Sciatic nerve (tissue), 2 donors: ENCODE data around the gene SPATA2. TPM values are rescaled to one million over a fixed set of nuclear protein-coding genes. Genes with fewer than 3 reads are reported as not detected.
"Not testable (repeated sequence)": the region's sequence is repeated elsewhere in the genome, so short reads cannot be mapped to it uniquely, and the experiment has no call there.

Experiments used
- ATAC-seq: fragments of 200-7000 bp; cut with Tn5 transposase; one replicate; pipeline ENCODE4 v1.9.1; 2020; ENCODE audit warnings: mild to moderate bottlenecking, moderate library complexity
- DNase-seq: peaks from one replicate; pipeline ENCODE4 v3.0.0-alpha.2; 2020; ENCODE audit warnings: low spot score
- intact Hi-C: fragments of 100-400 bp; cut with DNase I; formaldehyde crosslinking; loops from one replicate; pipeline ENCODE4 v1.14.2; 2022
- total RNA-seq: library from RNA; stranded (reverse); fragmentation: NEBNext Ultra II Directional; extraction: Animal tissue kit (Norgen Biotek cat#: 25700); gene quantifications from one replicate; pipeline ENCODE4 v1.2.1, GENCODE V29; 2021
- donor health status: DM: no; HTN: no; CAD: no.
- donor health status: DM: no; HTN: no; CAD: no.

The SPATA2 gene
- 8.2 TPM for total RNA-seq

- ATAC-seq: peak; percentile 98
- DNase-seq: peak; percentile 98
- intact Hi-C loops: loop anchor here (10.0 kb wide), 1 partner anchor 301 kb away; no protein-coding TSS in a partner anchor
These were observed at the start of gene SPATA2 for GRCh38 chr20:49915380-49916145. Gene SPATA2 (minus strand): TSS chr20:49915529. CDS start chr20:49908490, 7,039 bp downstream.

- intact Hi-C loops: no loop called here
- DNase-seq (no peak), ATAC-seq (no peak)
These were observed 46.1 kb upstream of the SPATA2 start for GRCh38 chr20:49961413-49961812.

GRCh38 chr20:49957089-49957938 is 42.0 kb upstream of the SPATA2 start:
- not testable (repeated sequence) for ATAC-seq

GRCh38 chr20:49956689-49957088 is 41.4 kb upstream of the SPATA2 start:
- DNase-seq (no peak), ATAC-seq (no peak)

More at GRCh38 chr20:49957089-49957938, 42.0 kb upstream of the SPATA2 start:
- peak; percentile 64 for DNase-seq
- intact Hi-C loops: not testable (repeated sequence)

GRCh38 chr20:49955830-49956396 is 40.6 kb upstream of the SPATA2 start:
- DNase-seq: not testable (repeated sequence)

More at GRCh38 chr20:49956689-49957088, 41.4 kb upstream of the SPATA2 start:
- intact Hi-C loops: no loop called here

GRCh38 chr20:49955167-49955566 is 39.8 kb upstream of the SPATA2 start:
- no peak for DNase-seq
- ATAC-seq: no peak
- intact Hi-C loops: no loop called here

More at GRCh38 chr20:49955830-49956396, 40.6 kb upstream of the SPATA2 start:
- ATAC-seq, intact Hi-C loops: not testable (repeated sequence)

- no peak for ATAC-seq
- DNase-seq: no peak
- intact Hi-C loops: no loop called here
These were observed 35.8 kb upstream of the SPATA2 start for GRCh38 chr20:49951151-49951550.

- no peak for DNase-seq
- intact Hi-C loops: no loop called here
- ATAC-seq: no peak
These were observed 33.6 kb upstream of the SPATA2 start for GRCh38 chr20:49948809-49949507.

GRCh38 chr20:49948178-49948577 is 32.8 kb upstream of the SPATA2 start:
- DNase-seq (no peak), ATAC-seq (no peak)
- intact Hi-C loops: no loop called here

- intact Hi-C loops: no loop called here
- ATAC-seq (no peak), DNase-seq (no peak)
These were observed 30.6 kb upstream of the SPATA2 start for GRCh38 chr20:49945701-49946477.

GRCh38 chr20:49945306-49945700 is 30.0 kb upstream of the SPATA2 start:
- intact Hi-C loops: no loop called here
- ATAC-seq (no peak), DNase-seq (no peak)

- ATAC-seq: no peak
- intact Hi-C loops: no loop called here
- no peak for DNase-seq
These were observed 27.6 kb upstream of the SPATA2 start for GRCh38 chr20:49942942-49943341.

- DNase-seq (no peak), ATAC-seq (no peak)
- intact Hi-C loops: no loop called here
These were observed 27.0 kb upstream of the SPATA2 start for GRCh38 chr20:49942303-49942702.

- intact Hi-C loops: no loop called here
- DNase-seq (no peak), ATAC-seq (no peak)
These were observed 26.1 kb upstream of the SPATA2 start for GRCh38 chr20:49941456-49941855.

GRCh38 chr20:49938173-49939163 is 23.1 kb upstream of the SPATA2 start:
- DNase-seq (peak; percentile 86), ATAC-seq (peak; percentile 58)
- intact Hi-C loops: no loop called here

GRCh38 chr20:49937027-49937929 is 21.9 kb upstream of the SPATA2 start:
- intact Hi-C loops: no loop called here
- DNase-seq (no peak), ATAC-seq (no peak)
